ENCODE measurements around the gene TARS3. TPM values are rescaled to one million over a fixed set of nuclear protein-coding genes. Genes with fewer than 3 reads are reported as not detected.
"Not testable (repeated sequence)": the region's sequence is repeated elsewhere in the genome, so short reads cannot be mapped to it uniquely, and the experiment has no call there.

The TARS3 gene
- total and polyA plus RNA-seq, 11 donors = 8.3 to 44.3 (median 32.5) TPM

GRCh38 chr15:101765772-101766456 is 41.6 kb upstream of the TARS3 start:
- Histone ChIP-seq H3K9me3 (no peaks in the 10 kb centered on the region), H3K27me3 (no peaks in the 10 kb centered on the region), H3K36me3 (no peaks in the 10 kb centered on the region), H3K4me3 (no peak overlapping the region), H3K27ac (no peak overlapping the region), H3K4me1 (peaks cover 0 to 3% (median 0%) of the 10 kb centered on the region in 12 donors)
- DNase-seq (no peak), ATAC-seq (peak in 2 of 4 donors; percentile 30 to 42)
- TF ChIP-seq POLR2A (IDR thresholded peaks at IDR 0.05) (no peak), CTCF (IDR thresholded peaks at IDR 0.05) (no peak)
- WGBS, 4 donors = 89 to 96% (median 92%) methylated on average over 14 to 15 of the region's 15 CpGs
- intact Hi-C loops (cut with DNase I) = no loop called here

- WGBS, 4 donors = 88 to 93% (median 91%) methylated on average over 7 of the region's 7 CpGs
- intact Hi-C loops (cut with DNase I); H3K27me3 ChIP-seq; DNase-seq; H3K4me3 ChIP-seq; H3K36me3 ChIP-seq; H3K9me3 ChIP-seq; H3K4me1 ChIP-seq: not testable (repeated sequence)
- peak overlapping the region in 4 of 12 donors; percentile 27 to 55 (median 49) for H3K27ac ChIP-seq
- peak in 1 of 4 donors; percentile 22 for ATAC-seq
These were observed 41.0 kb upstream of the TARS3 start for GRCh38 chr15:101765340-101765671.

- H3K9me3 ChIP-seq; H3K36me3 ChIP-seq; H3K4me3 ChIP-seq; H3K4me1 ChIP-seq; intact Hi-C loops (cut with DNase I); H3K27me3 ChIP-seq: not testable (repeated sequence)
- peak; percentile 75 to 98 (median 96) for ATAC-seq
- 86 to 90% (median 87%) methylated on average over 19 to 22 of the region's 23 CpGs for WGBS, 4 donors
- DNase-seq = peak in 2 of 5 donors; percentile 57 to 72
- H3K27ac ChIP-seq = peak overlapping the region in 5 of 12 donors; percentile 27 to 55 (median 48)
These were observed 40.5 kb upstream of the TARS3 start for GRCh38 chr15:101764669-101765339.

- peak overlapping the region in 8 of 12 donors; percentile 36 to 63 (median 56) for H3K4me3 ChIP-seq
- DNase-seq; H3K4me1 ChIP-seq; H3K36me3 ChIP-seq; H3K27me3 ChIP-seq; H3K27ac ChIP-seq; H3K9me3 ChIP-seq; intact Hi-C loops (cut with DNase I): not testable (repeated sequence)
- peak; percentile 12 to 39 (median 30) for ATAC-seq
- no CpG with 5 or more reads among the region's 18 CpGs for WGBS, 4 donors
These were observed 22.4 kb upstream of the TARS3 start for GRCh38 chr15:101746716-101747082.

GRCh38 chr15:101734837-101735236 is 10.6 kb upstream of the TARS3 start:
- H3K4me3 ChIP-seq; H3K4me1 ChIP-seq; H3K27me3 ChIP-seq; ATAC-seq; H3K27ac ChIP-seq; DNase-seq; H3K9me3 ChIP-seq; intact Hi-C loops (cut with DNase I); H3K36me3 ChIP-seq: not testable (repeated sequence)
- 94 to 100% (median 98%) methylated on average over 2 of the region's 2 CpGs for WGBS, 4 donors

- Histone ChIP-seq H3K27me3 (no peaks in the 10 kb centered on the region), H3K9me3 (no peaks in the 10 kb centered on the region), H3K36me3 (peaks cover 0 to 4% (median 0%) of the 10 kb centered on the region in 9 donors), H3K4me3 (no peak overlapping the region), H3K4me1 (no peaks in the 10 kb centered on the region), H3K27ac (no peak overlapping the region)
- WGBS, 4 donors = 85 to 96% (median 91%) methylated on average over 2 of the region's 2 CpGs
- DNase-seq (no peak), ATAC-seq (no peak)
- no peak for TF ChIP-seq CTCF (IDR thresholded peaks at IDR 0.05)
- TF ChIP-seq POLR2A (IDR thresholded peaks at IDR 0.05) = no peak
- intact Hi-C loops (cut with DNase I) = no loop called here
These were observed 9.3 kb upstream of the TARS3 start for GRCh38 chr15:101733545-101733944.

All from heart left ventricle (tissue), 16 donors.